CD4-positive, alpha-beta T cell treated with Interleukin-21 for 1 hour (primary cell): ENCODE measurements around the gene SOS1.
"Not testable (repeated sequence)": the region's sequence is repeated elsewhere in the genome, so short reads cannot be mapped to it uniquely, and the experiment has no call there.

Source experiments
- DNase-seq: peaks from one replicate; pipeline ENCODE4 v3.0.0-alpha.2; 2020

SOS1 gene

GRCh38 chr2:38960609-38961320, 160.1 kb downstream of the SOS1 start:
- DNase-seq, result no peak

GRCh38 chr2:38959938-38960608, 160.8 kb downstream of the SOS1 start:
- DNase-seq, result peak; percentile 60

- DNase-seq, result no peak
Measured at GRCh38 chr2:38959466-38959865, 161.4 kb downstream of the SOS1 start.

- no peak for DNase-seq
Measured at GRCh38 chr2:38957972-38958371, 162.9 kb downstream of the SOS1 start.

- no peak for DNase-seq
Measured at GRCh38 chr2:38951766-38952165, 169.1 kb downstream of the SOS1 start.

- no peak for DNase-seq
Measured at GRCh38 chr2:38948995-38949394, 171.9 kb downstream of the SOS1 start.

- DNase-seq, result no peak
Measured at GRCh38 chr2:38948387-38948882, 172.4 kb downstream of the SOS1 start.

GRCh38 chr2:38947241-38948239, 173.3 kb downstream of the SOS1 start:
- DNase-seq, result peak; percentile 64

- DNase-seq, result no peak
Measured at GRCh38 chr2:38945911-38946310, 174.9 kb downstream of the SOS1 start.

GRCh38 chr2:38945372-38945771, 175.5 kb downstream of the SOS1 start:
- DNase-seq, result no peak

GRCh38 chr2:38943784-38944183, 177.1 kb downstream of the SOS1 start:
- DNase-seq, result no peak

- no peak for DNase-seq
Measured at GRCh38 chr2:38940746-38941145, 180.1 kb downstream of the SOS1 start.

GRCh38 chr2:38937548-38937947, 183.3 kb downstream of the SOS1 start:
- no peak for DNase-seq

GRCh38 chr2:38936516-38936915, 184.3 kb downstream of the SOS1 start:
- DNase-seq, result not testable (repeated sequence)

GRCh38 chr2:38935568-38936172, 185.2 kb downstream of the SOS1 start:
- no peak for DNase-seq

GRCh38 chr2:38934742-38935141, 186.1 kb downstream of the SOS1 start:
- DNase-seq, result no peak

- DNase-seq, result no peak
Measured at GRCh38 chr2:38933653-38934052, 187.2 kb downstream of the SOS1 start.

GRCh38 chr2:38932586-38932985, 188.3 kb downstream of the SOS1 start:
- no peak for DNase-seq
